ENCODE measurements around the gene PIGL.
"Not testable (repeated sequence)": the region's sequence is repeated elsewhere in the genome, so short reads cannot be mapped to it uniquely, and the experiment has no call there.

PIGL gene

DNA sequence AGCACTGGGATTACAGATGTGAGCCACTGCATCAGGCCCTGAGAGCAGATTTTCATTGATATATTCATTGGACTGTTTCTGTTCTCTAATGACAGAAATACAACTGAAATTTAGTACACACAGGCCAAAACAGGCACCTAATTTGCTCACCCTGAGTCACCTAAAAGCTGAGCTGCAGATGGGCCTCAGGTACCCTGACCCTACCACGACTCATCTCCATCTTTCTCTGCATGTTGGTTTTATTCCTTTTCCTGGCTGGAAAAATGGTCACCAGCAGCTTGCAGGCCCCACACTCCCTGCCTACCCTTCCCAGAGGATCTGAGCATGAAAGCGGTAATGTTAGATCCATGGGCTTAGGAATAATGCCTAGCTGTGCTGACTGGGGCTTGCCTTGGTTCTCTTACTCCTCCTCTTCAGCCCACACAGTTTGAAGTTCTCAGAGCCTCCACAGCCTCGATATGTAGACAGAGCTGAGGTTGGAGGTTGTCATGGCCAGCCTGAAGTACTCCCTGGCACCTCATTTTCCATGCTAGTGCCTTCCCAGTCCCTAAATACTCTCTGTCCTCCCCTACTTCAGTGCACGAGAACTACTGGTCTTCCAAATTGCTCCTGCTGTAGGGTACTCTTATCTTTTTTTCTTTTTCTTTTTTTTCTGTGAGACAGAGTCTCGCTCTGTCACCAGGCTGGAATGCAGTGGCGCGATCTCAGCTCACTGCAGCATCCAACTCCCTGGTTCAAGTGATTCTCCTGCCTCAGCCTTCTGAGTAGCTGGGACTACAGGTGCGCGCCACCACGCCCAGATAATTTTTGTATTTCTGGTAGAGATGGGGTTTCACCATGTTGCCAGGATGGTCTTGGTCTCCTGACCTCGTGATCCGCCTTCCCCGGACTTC lies 85.2 kb downstream of the PIGL start:
- H3K4me3 ChIP-seq (ENCODE audit: low read depth, low read length) = no peak overlapping the region
- TF ChIP-seq, protein P1, sequence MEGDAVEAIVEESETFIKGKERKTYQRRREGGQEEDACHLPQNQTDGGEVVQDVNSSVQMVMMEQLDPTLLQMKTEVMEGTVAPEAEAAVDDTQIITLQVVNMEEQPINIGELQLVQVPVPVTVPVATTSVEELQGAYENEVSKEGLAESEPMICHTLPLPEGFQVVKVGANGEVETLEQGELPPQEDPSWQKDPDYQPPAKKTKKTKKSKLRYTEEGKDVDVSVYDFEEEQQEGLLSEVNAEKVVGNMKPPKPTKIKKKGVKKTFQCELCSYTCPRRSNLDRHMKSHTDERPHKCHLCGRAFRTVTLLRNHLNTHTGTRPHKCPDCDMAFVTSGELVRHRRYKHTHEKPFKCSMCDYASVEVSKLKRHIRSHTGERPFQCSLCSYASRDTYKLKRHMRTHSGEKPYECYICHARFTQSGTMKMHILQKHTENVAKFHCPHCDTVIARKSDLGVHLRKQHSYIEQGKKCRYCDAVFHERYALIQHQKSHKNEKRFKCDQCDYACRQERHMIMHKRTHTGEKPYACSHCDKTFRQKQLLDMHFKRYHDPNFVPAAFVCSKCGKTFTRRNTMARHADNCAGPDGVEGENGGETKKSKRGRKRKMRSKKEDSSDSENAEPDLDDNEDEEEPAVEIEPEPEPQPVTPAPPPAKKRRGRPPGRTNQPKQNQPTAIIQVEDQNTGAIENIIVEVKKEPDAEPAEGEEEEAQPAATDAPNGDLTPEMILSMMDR (IDR thresholded peaks at IDR 0.05; ENCODE audit: low read depth, low read length) = no peak

DNA sequence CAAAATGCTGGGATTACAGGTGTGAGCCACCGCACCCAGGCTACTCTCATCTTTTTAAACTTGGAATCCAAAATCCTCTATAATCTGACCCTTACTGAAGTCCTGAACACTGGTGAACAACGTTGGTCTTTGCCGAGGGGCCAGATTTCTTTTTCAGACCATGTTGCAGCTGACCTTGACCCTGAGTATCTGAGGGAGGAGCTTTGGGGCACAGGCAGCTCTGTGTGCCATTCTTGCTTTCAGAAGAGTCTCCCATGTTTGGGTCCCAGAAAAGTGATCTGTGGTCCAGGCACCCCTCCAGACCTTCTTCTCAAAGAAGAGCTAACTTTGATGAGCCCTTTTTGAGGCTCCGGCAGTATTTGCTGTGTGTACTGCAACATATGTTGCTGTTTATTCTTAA lies 85.8 kb downstream of the PIGL start:
- no peak overlapping the region for H3K4me3 ChIP-seq (ENCODE audit: low read depth, low read length)
- TF ChIP-seq, protein P1 (IDR thresholded peaks at IDR 0.05; ENCODE audit: low read depth, low read length) = no peak

DNA sequence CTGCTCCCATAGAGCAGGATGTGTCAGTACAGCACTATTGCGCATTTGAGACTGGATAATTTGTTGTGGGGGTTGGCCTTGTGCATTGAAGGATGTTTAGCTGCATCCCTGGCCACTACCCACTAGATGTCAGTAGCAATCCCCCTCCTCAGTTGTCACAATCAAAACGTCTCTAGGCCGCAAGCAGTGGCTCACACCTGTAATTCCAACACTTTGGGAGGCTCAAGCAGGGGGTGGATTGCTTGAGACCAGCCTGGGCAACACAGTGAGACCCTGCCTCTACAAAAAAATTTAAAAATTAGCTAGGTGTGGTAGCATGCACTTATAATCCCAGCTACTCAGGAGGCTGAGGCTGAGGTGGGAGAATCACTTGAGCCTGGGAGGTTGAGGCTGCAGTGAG lies 87.8 kb downstream of the PIGL start:
- TF ChIP-seq, protein P1 (IDR thresholded peaks at IDR 0.05; ENCODE audit: low read depth, low read length) = peak; percentile 66
- no peak overlapping the region for H3K4me3 ChIP-seq (ENCODE audit: low read depth, low read length)

DNA sequence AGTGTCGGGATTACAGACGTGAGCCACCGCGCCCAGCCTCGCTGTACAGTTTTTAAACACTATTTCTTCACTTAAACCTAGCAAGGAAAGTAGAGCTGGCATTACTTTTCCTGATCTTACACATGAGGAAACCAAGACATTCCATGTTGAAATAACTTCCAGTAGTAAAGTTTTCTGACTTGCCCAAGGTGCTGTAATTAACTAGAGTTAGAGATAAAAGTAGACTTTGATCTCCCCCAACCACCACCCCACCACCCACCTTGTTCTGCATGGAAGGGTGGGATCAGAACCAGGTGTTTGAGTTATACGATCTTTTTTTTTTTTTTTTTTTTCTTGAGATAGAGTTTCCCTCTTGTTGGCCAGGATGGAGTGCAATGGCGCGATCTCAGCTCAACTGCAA lies 89.2 kb downstream of the PIGL start:
- TF ChIP-seq, protein P1 (IDR thresholded peaks at IDR 0.05; ENCODE audit: low read depth, low read length) = no peak
- H3K4me3 ChIP-seq (ENCODE audit: low read depth, low read length) = no peak overlapping the region

DNA sequence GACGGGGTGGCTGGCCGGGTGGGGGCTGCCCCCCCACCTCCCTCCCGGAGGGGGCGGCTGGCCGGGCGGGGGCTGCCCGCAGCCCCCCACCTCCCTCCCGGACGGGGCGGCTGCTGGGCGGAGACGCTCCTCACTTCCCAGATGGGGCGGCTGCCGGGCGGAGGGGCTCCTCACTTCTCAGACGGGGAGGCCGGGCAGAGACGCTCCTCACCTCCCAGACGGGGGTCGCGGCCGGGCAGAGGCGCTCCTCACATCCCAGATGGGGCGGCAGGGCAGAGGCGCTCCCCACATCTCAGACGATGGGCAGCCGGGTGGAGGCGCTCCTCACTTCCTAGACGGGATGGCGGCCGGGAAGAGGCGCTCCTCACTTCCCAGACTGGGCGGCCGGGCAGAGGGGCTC lies 95.1 kb downstream of the PIGL start:
- not testable (repeated sequence) for H3K4me3 ChIP-seq (ENCODE audit: low read depth, low read length)

DNA sequence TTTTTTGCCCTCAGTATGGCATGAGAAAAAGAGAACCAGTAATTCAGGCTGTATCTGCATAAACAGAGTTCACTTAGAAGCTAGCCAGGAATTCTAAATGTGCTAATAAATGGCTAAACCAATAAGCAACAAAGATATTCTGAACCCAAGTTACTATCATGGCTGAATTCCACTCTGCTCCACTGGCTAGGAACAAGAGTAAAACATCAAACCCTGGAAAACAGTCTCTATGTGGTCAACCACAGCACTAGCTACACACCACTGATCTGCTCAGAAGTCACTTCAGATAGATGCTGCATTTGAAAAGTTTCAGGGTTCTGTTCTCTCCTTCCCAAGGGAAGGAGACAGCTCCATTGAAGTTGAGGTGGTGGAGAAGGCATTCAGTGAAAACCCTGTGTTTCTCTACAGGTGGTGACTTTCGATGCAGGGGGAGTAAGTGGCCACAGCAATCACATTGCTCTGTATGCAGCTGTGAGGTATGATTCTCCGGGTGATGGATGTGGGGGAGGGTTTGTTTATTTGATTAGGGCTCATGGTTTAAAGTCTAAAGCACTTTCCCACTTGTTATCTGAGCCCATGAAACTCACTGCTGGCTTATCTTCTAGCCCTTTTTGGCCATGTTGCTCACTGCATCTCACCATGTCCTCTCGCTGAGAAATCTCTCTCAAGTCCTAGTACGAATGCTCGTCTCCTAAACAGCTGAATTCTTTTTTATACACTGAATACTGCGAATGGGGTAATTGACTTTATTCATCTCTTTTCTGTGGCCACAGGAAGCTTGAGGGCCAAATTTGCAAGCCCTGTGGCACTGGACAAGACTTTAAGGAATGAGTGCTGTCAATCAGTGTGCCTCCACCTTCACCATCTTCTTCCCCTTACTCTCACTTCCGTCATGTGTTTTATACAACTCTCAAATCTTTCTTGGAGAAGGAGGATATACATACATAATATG lies 96.4 kb downstream of the PIGL start:
- H3K4me3 ChIP-seq (ENCODE audit: low read depth, low read length) = no peak overlapping the region

DNA sequence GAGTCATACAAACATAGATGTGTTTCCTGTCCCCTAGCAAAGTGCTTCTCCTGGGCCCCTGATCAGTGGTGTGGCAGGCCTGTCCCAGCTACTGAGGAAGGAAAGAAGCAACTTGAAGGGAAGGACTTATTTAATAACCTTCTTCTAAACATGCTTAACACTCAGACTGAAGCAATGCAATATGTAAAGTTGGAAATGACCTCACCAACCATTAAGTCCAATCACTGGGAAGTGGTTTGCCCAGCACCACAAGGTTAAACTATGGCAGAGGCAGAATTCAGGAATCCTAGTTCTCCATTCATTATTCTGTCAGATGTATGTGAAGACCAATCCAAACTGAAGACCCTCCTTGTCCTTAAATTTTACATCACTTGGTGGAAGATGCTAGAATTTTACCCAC lies 97.2 kb downstream of the PIGL start:
- no peak overlapping the region for H3K4me3 ChIP-seq (ENCODE audit: low read depth, low read length)
- TF ChIP-seq, protein P1 (IDR thresholded peaks at IDR 0.05; ENCODE audit: low read depth, low read length) = no peak

More for the DNA sequence above, 96.4 kb downstream of the PIGL start:
- TF ChIP-seq, protein P1 (IDR thresholded peaks at IDR 0.05; ENCODE audit: low read depth, low read length) = no peak

Data from WI38 (cell line).